ENCODE data around the gene APBA2.

DNA sequence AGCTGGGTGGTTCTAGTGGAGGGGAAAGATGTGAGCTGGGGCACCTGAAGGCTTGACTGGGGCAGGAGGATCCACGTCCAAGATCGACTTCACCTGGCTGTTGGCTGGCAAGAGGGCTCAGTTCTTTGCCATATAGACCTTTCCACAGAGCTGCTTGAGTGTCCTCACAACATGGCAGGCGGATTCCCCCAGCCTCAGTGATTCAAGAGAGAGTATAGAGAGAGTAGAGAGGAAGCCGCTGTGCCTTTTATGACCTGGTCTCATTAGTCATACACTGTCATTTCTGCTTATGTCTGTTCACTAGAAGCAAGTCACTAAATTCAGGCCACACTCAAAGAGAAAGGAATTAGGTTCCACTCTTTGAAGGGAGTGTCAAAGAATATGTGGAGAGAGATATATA is 101.6 kb downstream of the APBA2 start:
- TF ChIP-seq POLR2AphosphoS5 (IDR thresholded peaks at IDR 0.05; ENCODE audit: low read depth, low read length): no peak
- no peak for TF ChIP-seq CTCF (IDR thresholded peaks at IDR 0.05)
- no peak for TF ChIP-seq REST (IDR thresholded peaks at IDR 0.05; ENCODE audit: insufficient read depth in 1 of 2, low read depth in 2 of 2, low read length in 1 of 2)
- no peak for TF ChIP-seq SIN3A (IDR thresholded peaks at IDR 0.05; ENCODE audit: borderline replicate concordance, insufficient read depth, low read depth, low read length)
